ENCODE data around the gene RALGDS. TPM values are rescaled to one million over a fixed set of nuclear protein-coding genes. Genes with fewer than 3 reads are reported as not detected.
"Not testable (repeated sequence)": the region's sequence is repeated elsewhere in the genome, so short reads cannot be mapped to it uniquely, and the experiment has no call there.

RALGDS gene
- total RNA-seq, 1 donor from 2014 or later, result 64.8 TPM

DNA sequence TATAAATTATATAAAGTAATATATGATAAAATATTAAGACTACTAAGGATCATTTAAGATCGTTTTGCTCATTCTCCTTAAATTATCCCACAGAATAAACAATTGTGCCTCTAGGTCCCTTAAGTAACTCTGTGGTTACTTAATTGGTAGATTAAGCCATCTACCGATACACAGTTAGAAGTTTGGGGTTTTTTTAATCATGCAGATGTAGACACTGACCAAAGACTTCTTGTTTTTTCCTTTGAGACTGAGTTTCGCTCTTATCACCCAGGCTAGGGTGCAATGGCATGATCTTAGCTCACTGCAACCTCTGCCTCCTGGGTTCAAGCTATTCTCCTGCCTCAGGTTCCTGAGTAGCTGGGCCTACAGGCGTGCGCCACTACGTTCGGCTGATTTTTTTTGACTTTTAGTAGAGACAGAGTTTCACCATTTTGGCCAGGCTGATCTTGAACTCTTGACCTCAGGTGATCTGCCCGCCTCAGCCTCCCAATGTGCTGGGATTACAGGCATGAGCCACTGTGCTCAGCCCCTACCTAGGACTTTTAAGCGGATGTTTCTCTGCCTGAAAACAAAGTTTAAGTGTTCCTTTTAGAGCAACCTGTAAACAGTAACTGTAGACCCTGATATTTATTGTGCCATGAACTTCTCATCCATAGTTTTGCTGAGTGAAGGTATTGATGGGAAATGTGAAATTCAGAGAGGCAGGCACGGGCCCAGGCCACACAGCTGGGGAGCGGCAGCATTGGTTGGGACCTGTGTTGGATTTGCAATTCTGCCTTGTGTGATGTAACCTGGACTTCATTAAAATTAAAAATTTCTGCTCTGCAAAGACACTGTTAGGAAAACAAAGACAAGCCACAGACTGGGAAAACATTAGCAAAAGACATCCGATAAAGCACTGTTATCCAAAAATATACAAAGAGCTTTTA, 47.7 kb downstream of the RALGDS start:
- H3K27ac Mint-ChIP-seq, result no peak overlapping the region
- H3K4me1 Mint-ChIP-seq (ENCODE audit: unreplicated experiment), result no peaks in the 10 kb centered on the region
- H3K36me3 Mint-ChIP-seq, result no peaks in the 10 kb centered on the region
- no peak overlapping the region for H3K4me3 Mint-ChIP-seq
- TF ChIP-seq, protein P1, sequence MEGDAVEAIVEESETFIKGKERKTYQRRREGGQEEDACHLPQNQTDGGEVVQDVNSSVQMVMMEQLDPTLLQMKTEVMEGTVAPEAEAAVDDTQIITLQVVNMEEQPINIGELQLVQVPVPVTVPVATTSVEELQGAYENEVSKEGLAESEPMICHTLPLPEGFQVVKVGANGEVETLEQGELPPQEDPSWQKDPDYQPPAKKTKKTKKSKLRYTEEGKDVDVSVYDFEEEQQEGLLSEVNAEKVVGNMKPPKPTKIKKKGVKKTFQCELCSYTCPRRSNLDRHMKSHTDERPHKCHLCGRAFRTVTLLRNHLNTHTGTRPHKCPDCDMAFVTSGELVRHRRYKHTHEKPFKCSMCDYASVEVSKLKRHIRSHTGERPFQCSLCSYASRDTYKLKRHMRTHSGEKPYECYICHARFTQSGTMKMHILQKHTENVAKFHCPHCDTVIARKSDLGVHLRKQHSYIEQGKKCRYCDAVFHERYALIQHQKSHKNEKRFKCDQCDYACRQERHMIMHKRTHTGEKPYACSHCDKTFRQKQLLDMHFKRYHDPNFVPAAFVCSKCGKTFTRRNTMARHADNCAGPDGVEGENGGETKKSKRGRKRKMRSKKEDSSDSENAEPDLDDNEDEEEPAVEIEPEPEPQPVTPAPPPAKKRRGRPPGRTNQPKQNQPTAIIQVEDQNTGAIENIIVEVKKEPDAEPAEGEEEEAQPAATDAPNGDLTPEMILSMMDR (conservative IDR thresholded peaks at IDR 0.05), result no peak
- H3K27me3 Mint-ChIP-seq, result peaks cover 3% of the 10 kb centered on the region
- no peak for DNase-seq (ENCODE audit: extremely low spot score, unreplicated experiment)
- H3K9me3 Mint-ChIP-seq, result no peaks in the 10 kb centered on the region

DNA sequence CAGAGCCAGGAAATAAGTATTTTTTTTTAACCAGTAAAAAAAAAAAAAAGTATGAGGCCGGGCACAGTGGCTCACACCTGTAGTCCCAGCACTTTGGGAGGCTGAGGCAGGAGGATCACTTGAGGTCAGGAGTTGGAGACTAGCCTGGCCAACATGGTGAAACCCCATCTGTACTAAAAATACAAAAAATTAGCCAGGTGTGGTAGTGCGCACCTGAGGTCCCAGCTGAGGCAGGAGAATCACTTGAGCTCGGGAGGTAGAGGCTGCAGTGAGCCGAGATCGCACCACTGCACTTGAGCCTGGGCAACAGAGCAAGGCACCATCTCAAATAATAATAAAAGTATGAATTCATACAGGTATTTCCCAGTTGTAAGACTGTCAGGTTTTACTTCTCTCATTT, 48.8 kb downstream of the RALGDS start:
- not testable (repeated sequence) for H3K27ac Mint-ChIP-seq; DNase-seq (ENCODE audit: extremely low spot score, unreplicated experiment); H3K36me3 Mint-ChIP-seq

DNA sequence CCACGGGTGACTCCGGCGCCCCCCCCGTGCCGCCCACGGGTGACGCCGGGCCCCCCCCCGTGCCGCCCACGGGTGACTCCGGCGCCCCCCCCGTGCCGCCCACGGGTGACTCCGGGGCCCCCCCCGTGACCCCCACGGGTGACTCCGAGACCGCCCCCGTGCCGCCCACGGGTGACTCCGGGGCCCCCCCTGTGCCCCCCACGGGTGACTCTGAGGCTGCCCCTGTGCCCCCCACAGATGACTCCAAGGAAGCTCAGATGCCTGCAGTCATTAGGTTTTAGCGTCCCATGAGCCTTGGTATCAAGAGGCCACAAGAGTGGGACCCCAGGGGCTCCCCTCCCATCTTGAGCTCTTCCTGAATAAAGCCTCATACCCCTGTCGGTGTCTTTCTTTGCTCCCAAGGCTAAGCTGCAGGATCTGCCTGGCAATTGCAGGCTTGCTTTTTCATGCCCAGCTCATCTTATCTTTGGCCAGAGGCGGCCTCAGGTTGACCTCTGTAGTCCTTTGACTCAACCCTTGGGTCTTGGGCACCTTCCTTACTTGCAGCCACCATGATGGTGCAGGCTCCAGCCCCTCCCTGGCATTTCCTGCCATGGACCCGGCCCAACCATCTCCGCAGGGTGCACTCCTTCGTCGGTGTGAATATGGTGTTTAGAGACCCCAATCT, 49.4 kb downstream of the RALGDS start:
- H3K4me1 Mint-ChIP-seq (ENCODE audit: unreplicated experiment), result no peaks in the 10 kb centered on the region
- DNase-seq (ENCODE audit: extremely low spot score, unreplicated experiment), result no peak
- no peaks in the 10 kb centered on the region for H3K27me3 Mint-ChIP-seq
- TF ChIP-seq, protein P1 (conservative IDR thresholded peaks at IDR 0.05), result no peak
- no peaks in the 10 kb centered on the region for H3K9me3 Mint-ChIP-seq
- no peak overlapping the region for H3K4me3 Mint-ChIP-seq
- H3K36me3 Mint-ChIP-seq, result no peaks in the 10 kb centered on the region
- H3K27ac Mint-ChIP-seq, result no peak overlapping the region

More for the DNA sequence above, 48.8 kb downstream of the RALGDS start:
- H3K4me1 Mint-ChIP-seq (ENCODE audit: unreplicated experiment); H3K27me3 Mint-ChIP-seq; H3K9me3 Mint-ChIP-seq; H3K4me3 Mint-ChIP-seq: not testable (repeated sequence)

DNA sequence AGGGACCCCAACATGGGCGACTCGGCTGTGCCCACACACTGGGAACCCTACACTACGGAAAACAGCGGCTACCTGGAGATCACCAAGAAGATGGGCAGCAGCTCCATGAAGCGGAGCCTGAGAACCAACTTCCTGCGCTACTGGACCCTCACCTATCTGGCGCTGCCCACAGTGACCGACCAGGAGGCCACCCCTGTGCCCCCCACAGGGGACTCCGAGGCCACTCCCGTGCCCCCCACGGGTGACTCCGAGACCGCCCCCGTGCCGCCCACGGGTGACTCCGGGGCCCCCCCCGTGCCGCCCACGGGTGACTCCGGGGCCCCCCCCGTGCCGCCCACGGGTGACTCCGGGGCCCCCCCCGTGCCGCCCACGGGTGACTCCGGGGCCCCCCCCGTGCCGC, 50.1 kb downstream of the RALGDS start:
- H3K27ac Mint-ChIP-seq; H3K36me3 Mint-ChIP-seq; H3K9me3 Mint-ChIP-seq; H3K4me1 Mint-ChIP-seq (ENCODE audit: unreplicated experiment); DNase-seq (ENCODE audit: extremely low spot score, unreplicated experiment); H3K4me3 Mint-ChIP-seq; H3K27me3 Mint-ChIP-seq: not testable (repeated sequence)

DNA sequence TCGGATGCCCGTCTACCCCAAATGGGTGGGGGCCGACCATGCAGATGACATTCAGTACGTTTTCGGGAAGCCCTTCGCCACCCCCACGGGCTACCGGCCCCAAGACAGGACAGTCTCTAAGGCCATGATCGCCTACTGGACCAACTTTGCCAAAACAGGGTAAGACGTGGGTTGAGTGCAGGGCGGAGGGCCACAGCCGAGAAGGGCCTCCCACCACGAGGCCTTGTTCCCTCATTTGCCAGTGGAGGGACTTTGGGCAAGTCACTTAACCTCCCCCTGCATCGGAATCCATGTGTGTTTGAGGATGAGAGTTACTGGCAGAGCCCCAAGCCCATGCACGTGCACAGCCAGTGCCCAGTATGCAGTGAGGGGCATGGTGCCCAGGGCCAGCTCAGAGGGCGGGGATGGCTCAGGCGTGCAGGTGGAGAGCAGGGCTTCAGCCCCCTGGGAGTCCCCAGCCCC, 50.5 kb downstream of the RALGDS start:
- H3K27me3 Mint-ChIP-seq; H3K27ac Mint-ChIP-seq; H3K4me1 Mint-ChIP-seq (ENCODE audit: unreplicated experiment); H3K9me3 Mint-ChIP-seq; DNase-seq (ENCODE audit: extremely low spot score, unreplicated experiment); H3K36me3 Mint-ChIP-seq; H3K4me3 Mint-ChIP-seq: not testable (repeated sequence)

DNA sequence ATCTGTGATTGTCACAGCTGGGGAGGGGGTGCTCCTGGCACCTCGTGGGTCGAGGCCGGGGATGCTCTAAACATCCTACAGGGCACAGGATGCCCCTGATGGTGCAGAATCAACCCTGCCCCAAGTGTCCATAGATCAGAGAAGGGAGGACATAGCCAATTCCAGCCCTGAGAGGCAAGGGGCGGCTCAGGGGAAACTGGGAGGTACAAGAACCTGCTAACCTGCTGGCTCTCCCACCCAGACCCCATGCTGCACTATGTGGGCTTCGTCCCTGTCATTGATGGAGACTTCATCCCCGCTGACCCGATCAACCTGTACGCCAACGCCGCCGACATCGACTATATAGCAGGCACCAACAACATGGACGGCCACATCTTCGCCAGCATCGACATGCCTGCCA, 52.6 kb downstream of the RALGDS start:
- not testable (repeated sequence) for H3K27me3 Mint-ChIP-seq; DNase-seq (ENCODE audit: extremely low spot score, unreplicated experiment); H3K27ac Mint-ChIP-seq; H3K36me3 Mint-ChIP-seq; H3K4me1 Mint-ChIP-seq (ENCODE audit: unreplicated experiment); H3K4me3 Mint-ChIP-seq; H3K9me3 Mint-ChIP-seq

DNA sequence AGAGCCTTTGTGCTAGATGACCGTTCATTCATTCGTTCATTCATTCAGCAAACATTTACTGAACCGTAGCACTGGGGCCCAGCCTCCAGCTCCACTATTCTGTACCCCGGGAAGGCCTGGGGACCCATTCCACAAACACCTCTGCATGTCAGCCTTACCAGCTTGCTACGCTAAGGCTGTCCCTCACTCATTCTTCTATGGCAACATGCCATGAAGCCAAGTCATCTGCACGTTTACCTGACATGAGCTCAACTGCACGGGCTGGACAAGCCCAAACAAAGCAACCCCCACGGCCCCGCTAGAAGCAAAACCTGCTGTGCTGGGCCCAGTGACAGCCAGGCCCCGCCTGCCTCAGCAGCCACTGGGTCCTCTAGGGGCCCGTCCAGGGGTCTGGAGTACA, 53.2 kb downstream of the RALGDS start:
- Mint-ChIP-seq H3K9me3 (no peaks in the 10 kb centered on the region), H3K27ac (peak overlapping the region; percentile 29), H3K4me3 (no peak overlapping the region), H3K27me3 (no peaks in the 10 kb centered on the region), H3K4me1 (ENCODE audit: unreplicated experiment) (no peaks in the 10 kb centered on the region), H3K36me3 (no peaks in the 10 kb centered on the region)
- TF ChIP-seq, protein P1 (conservative IDR thresholded peaks at IDR 0.05), result no peak
- DNase-seq (ENCODE audit: extremely low spot score, unreplicated experiment), result no peak
